Spinal cord (tissue), 10 donors: ENCODE results near the gene CCL8. TPM values are rescaled to one million over a fixed set of nuclear protein-coding genes. Genes with fewer than 3 reads are reported as not detected.
"Not testable (repeated sequence)": the region's sequence is repeated elsewhere in the genome, so short reads cannot be mapped to it uniquely, and the experiment has no call there.

ENCODE experiments used
- DNase-seq, 6 donors: peaks; one replicate each; pipeline versions ENCODE4 v3.0.0 to v3.0.0-alpha.2; 2013 to 2015; ENCODE audit warnings: low spot score in 6 of 6, low read depth in 4 of 6
- H3K27ac ChIP-seq: one replicate; pipeline ENCODE4 v1.5.1; 2013; ENCODE audit warnings: low read depth, low read length, control low read depth
- H3K27me3 ChIP-seq: one replicate; pipeline ENCODE4 v1.6.1; 2013; ENCODE audit warnings: low read length; ENCODE audit not compliant: control insufficient read depth, insufficient read depth
- H3K36me3 ChIP-seq: one replicate; pipeline ENCODE4 v1.6.1; 2013; ENCODE audit warnings: low read length; ENCODE audit not compliant: control insufficient read depth, insufficient read depth
- H3K4me1 ChIP-seq: one replicate; pipeline ENCODE4 v1.6.1; 2013; ENCODE audit warnings: low read length; ENCODE audit not compliant: control insufficient read depth, insufficient read depth
- H3K4me3 ChIP-seq: one replicate; pipeline ENCODE4 v1.5.1; 2013; ENCODE audit warnings: low read depth, low read length, control low read depth
- H3K9me3 ChIP-seq: one replicate; pipeline ENCODE4 v1.6.1; 2013; ENCODE audit warnings: low read length; ENCODE audit not compliant: control insufficient read depth, insufficient read depth
- WGBS: methylation state at CpG from one replicate; pipeline ENCODE4 v1.1.5; 2013; ENCODE audit warnings: missing lambda C conversion rate; ENCODE audit not compliant: insufficient coverage; 5-methylcytosine and 5-hydroxymethylcytosine counted together
- polyA plus RNA-seq, 2 donors: library from polyadenylated mRNA; unstranded; fragments of 120-200 nt; gene quantifications; one replicate each; pipeline ENCODE4 v1.2.1, GENCODE V29; 2013; ENCODE audit not compliant: insufficient read length in 2 of 2
- total RNA-seq, 2 donors: library from RNA; depleted of rRNA in 1 of 2; stranded (reverse); fragments of 120-200 nt in 1 of 2; fragments of >200 nt in 1 of 2; gene quantifications; one replicate each; pipeline versions ENCODE4 v1.2.3 to v1.2.4, GENCODE V29; 2013 to 2014
- donor health status: healthy.

Gene CCL8
- total and polyA plus RNA-seq, 4 donors = 0.72 to 0.89 TPM; not detected in 2

- no peaks in the 10 kb centered on the region for H3K27me3 ChIP-seq
- WGBS = 100% methylated on average over 1 of the region's 7 CpGs
- no peak overlapping the region for H3K27ac ChIP-seq
- DNase-seq = no peak
- H3K4me3 ChIP-seq = no peak overlapping the region
- no peaks in the 10 kb centered on the region for H3K36me3 ChIP-seq
- no peaks in the 10 kb centered on the region for H3K4me1 ChIP-seq
- H3K9me3 ChIP-seq = no peaks in the 10 kb centered on the region
These were observed 7.9 kb upstream of the CCL8 start for GRCh38 chr17:34311291-34311690.

GRCh38 chr17:34312080-34312479 lies 7.2 kb upstream of the CCL8 start:
- Histone ChIP-seq H3K27me3 (no peaks in the 10 kb centered on the region), H3K4me3 (no peak overlapping the region), H3K4me1 (no peaks in the 10 kb centered on the region), H3K27ac (no peak overlapping the region), H3K9me3 (no peaks in the 10 kb centered on the region), H3K36me3 (no peaks in the 10 kb centered on the region)
- DNase-seq = no peak
- WGBS = 52% methylated on average over 2 of the region's 5 CpGs

- Histone ChIP-seq H3K27ac (no peak overlapping the region), H3K9me3 (no peaks in the 10 kb centered on the region), H3K4me3 (no peak overlapping the region), H3K36me3 (no peaks in the 10 kb centered on the region), H3K27me3 (no peaks in the 10 kb centered on the region), H3K4me1 (no peaks in the 10 kb centered on the region)
- WGBS = 60% methylated on average over 1 of the region's 4 CpGs
- DNase-seq = no peak
These were observed 6.1 kb upstream of the CCL8 start for GRCh38 chr17:34313164-34313563.

GRCh38 chr17:34314279-34314678 lies 5.0 kb upstream of the CCL8 start:
- no peaks in the 10 kb centered on the region for H3K36me3 ChIP-seq
- 84% methylated on average over 4 of the region's 4 CpGs for WGBS
- H3K4me3 ChIP-seq = no peak overlapping the region
- H3K4me1 ChIP-seq = peaks cover 2% of the 10 kb centered on the region
- no peaks in the 10 kb centered on the region for H3K9me3 ChIP-seq
- no peaks in the 10 kb centered on the region for H3K27me3 ChIP-seq
- H3K27ac ChIP-seq = no peak overlapping the region
- no peak for DNase-seq

GRCh38 chr17:34318474-34318873 lies 761 bp upstream of the CCL8 start:
- WGBS = no CpG with 5 or more reads among the region's 3 CpGs
- Histone ChIP-seq H3K4me3 (no peak overlapping the region), H3K36me3 (no peaks in the 10 kb centered on the region), H3K9me3 (no peaks in the 10 kb centered on the region), H3K27ac (no peak overlapping the region), H3K27me3 (no peaks in the 10 kb centered on the region), H3K4me1 (peaks cover 4% of the 10 kb centered on the region)
- DNase-seq = no peak

GRCh38 chr17:34321964-34322363 lies 2.7 kb downstream of the CCL8 start:
- peaks cover 4% of the 10 kb centered on the region for H3K4me1 ChIP-seq
- H3K27ac ChIP-seq = no peak overlapping the region
- DNase-seq = no peak
- H3K9me3 ChIP-seq = no peaks in the 10 kb centered on the region
- no peaks in the 10 kb centered on the region for H3K27me3 ChIP-seq
- no peak overlapping the region for H3K4me3 ChIP-seq
- no peaks in the 10 kb centered on the region for H3K36me3 ChIP-seq

- not testable (repeated sequence) for H3K27me3 ChIP-seq, H3K9me3 ChIP-seq, H3K27ac ChIP-seq, H3K4me1 ChIP-seq, H3K36me3 ChIP-seq, DNase-seq, H3K4me3 ChIP-seq
- no CpG with 5 or more reads among the region's 4 CpGs for WGBS
These were observed 8.3 kb downstream of the CCL8 start for GRCh38 chr17:34327580-34327979.

GRCh38 chr17:34337701-34338100 lies 18.5 kb downstream of the CCL8 start:
- Histone ChIP-seq H3K27ac (no peak overlapping the region), H3K4me1 (no peaks in the 10 kb centered on the region), H3K9me3 (no peaks in the 10 kb centered on the region), H3K4me3 (no peak overlapping the region), H3K36me3 (no peaks in the 10 kb centered on the region), H3K27me3 (no peaks in the 10 kb centered on the region)
- no peak for DNase-seq
- WGBS = no CpG with 5 or more reads among the region's 1 CpG

GRCh38 chr17:34339138-34339770 lies 20.0 kb downstream of the CCL8 start:
- 100% methylated on average over 1 of the region's 3 CpGs for WGBS
- H3K36me3 ChIP-seq = no peaks in the 10 kb centered on the region
- no peak for DNase-seq
- no peak overlapping the region for H3K27ac ChIP-seq
- no peaks in the 10 kb centered on the region for H3K4me1 ChIP-seq
- H3K4me3 ChIP-seq = no peak overlapping the region
- no peaks in the 10 kb centered on the region for H3K9me3 ChIP-seq
- H3K27me3 ChIP-seq = no peaks in the 10 kb centered on the region

- no peaks in the 10 kb centered on the region for H3K27me3 ChIP-seq
- no peak for DNase-seq
- no peaks in the 10 kb centered on the region for H3K4me1 ChIP-seq
- 100% methylated on average over 2 of the region's 2 CpGs for WGBS
- no peaks in the 10 kb centered on the region for H3K36me3 ChIP-seq
- H3K9me3 ChIP-seq = no peaks in the 10 kb centered on the region
- no peak overlapping the region for H3K4me3 ChIP-seq
- no peak overlapping the region for H3K27ac ChIP-seq
These were observed 22.7 kb downstream of the CCL8 start for GRCh38 chr17:34341916-34342315.
